Measurements from ENCODE around the gene DSTN.
A peak's percentile ranks its signal among the peaks of the same experiment; 100 is the strongest.

Gene DSTN

GRCh38 chr20:17648315-17648646, 78.4 kb downstream of the DSTN start:
- H3K4me3 ChIP-seq (ENCODE audit: low read depth, low read length) = no peak overlapping the region
- TF ChIP-seq, protein P1, sequence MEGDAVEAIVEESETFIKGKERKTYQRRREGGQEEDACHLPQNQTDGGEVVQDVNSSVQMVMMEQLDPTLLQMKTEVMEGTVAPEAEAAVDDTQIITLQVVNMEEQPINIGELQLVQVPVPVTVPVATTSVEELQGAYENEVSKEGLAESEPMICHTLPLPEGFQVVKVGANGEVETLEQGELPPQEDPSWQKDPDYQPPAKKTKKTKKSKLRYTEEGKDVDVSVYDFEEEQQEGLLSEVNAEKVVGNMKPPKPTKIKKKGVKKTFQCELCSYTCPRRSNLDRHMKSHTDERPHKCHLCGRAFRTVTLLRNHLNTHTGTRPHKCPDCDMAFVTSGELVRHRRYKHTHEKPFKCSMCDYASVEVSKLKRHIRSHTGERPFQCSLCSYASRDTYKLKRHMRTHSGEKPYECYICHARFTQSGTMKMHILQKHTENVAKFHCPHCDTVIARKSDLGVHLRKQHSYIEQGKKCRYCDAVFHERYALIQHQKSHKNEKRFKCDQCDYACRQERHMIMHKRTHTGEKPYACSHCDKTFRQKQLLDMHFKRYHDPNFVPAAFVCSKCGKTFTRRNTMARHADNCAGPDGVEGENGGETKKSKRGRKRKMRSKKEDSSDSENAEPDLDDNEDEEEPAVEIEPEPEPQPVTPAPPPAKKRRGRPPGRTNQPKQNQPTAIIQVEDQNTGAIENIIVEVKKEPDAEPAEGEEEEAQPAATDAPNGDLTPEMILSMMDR (IDR thresholded peaks at IDR 0.05; ENCODE audit: borderline replicate concordance, insufficient read depth, low read depth, low read length) = no peak

- H3K4me3 ChIP-seq (ENCODE audit: low read depth, low read length) = no peak overlapping the region
- TF ChIP-seq, protein P1 (IDR thresholded peaks at IDR 0.05; ENCODE audit: borderline replicate concordance, insufficient read depth, low read depth, low read length) = peak; percentile 52
Measured at GRCh38 chr20:17648791-17649730, 79.2 kb downstream of the DSTN start.

GRCh38 chr20:17650301-17651128, 80.6 kb downstream of the DSTN start:
- TF ChIP-seq, protein P1 (IDR thresholded peaks at IDR 0.05; ENCODE audit: borderline replicate concordance, insufficient read depth, low read depth, low read length) = no peak
- no peak overlapping the region for H3K4me3 ChIP-seq (ENCODE audit: low read depth, low read length)

GRCh38 chr20:17651129-17651759, 81.4 kb downstream of the DSTN start:
- TF ChIP-seq, protein P1 (IDR thresholded peaks at IDR 0.05; ENCODE audit: borderline replicate concordance, insufficient read depth, low read depth, low read length) = no peak
- no peak overlapping the region for H3K4me3 ChIP-seq (ENCODE audit: low read depth, low read length)

GRCh38 chr20:17651760-17652388, 82.0 kb downstream of the DSTN start:
- H3K4me3 ChIP-seq (ENCODE audit: low read depth, low read length) = no peak overlapping the region
- TF ChIP-seq, protein P1 (IDR thresholded peaks at IDR 0.05; ENCODE audit: borderline replicate concordance, insufficient read depth, low read depth, low read length) = peak; percentile 13; the same call in 1 of the 2 replicates

GRCh38 chr20:17652411-17652810, 82.5 kb downstream of the DSTN start:
- H3K4me3 ChIP-seq (ENCODE audit: low read depth, low read length) = no peak overlapping the region
- TF ChIP-seq, protein P1 (IDR thresholded peaks at IDR 0.05; ENCODE audit: borderline replicate concordance, insufficient read depth, low read depth, low read length) = no peak

Data from GM12875 (cell line).